ENCODE measurements around the gene MYH6. TPM values are rescaled to one million over a fixed set of nuclear protein-coding genes. Genes with fewer than 3 reads are reported as not detected.

MYH6 gene
- total RNA-seq, 1 donor from 2014 or later, result not detected

GRCh38 chr14:23438101-23438971 is 30.3 kb upstream of the MYH6 start:
- TF ChIP-seq POLR2AphosphoS5 (IDR thresholded peaks at IDR 0.05; ENCODE audit: insufficient read depth in 1 of 2, low read depth in 1 of 2), result no peak
- TF ChIP-seq CTCF (IDR thresholded peaks at IDR 0.05), result no peak
- H3K4me1 ChIP-seq, result no peaks in the 10 kb centered on the region
- no peaks in the 10 kb centered on the region for H3K27me3 ChIP-seq
- DNase-seq (ENCODE audit: extremely low spot score in 2 of 2), result peak in 1 of 2 donors; percentile 52
- no peak overlapping the region for H3K27ac ChIP-seq
- no peaks in the 10 kb centered on the region for H3K36me3 ChIP-seq
- no peak overlapping the region for H3K4me3 ChIP-seq
- intact Hi-C loops (cut with DNase I), result no loop called here
- no peaks in the 10 kb centered on the region for H3K9me3 ChIP-seq

- Histone ChIP-seq H3K9me3 (no peaks in the 10 kb centered on the region), H3K27me3 (no peaks in the 10 kb centered on the region), H3K27ac (no peak overlapping the region), H3K4me1 (no peaks in the 10 kb centered on the region), H3K4me3 (no peak overlapping the region), H3K36me3 (no peaks in the 10 kb centered on the region)
- peak in 1 of 2 donors; percentile 43 for DNase-seq (ENCODE audit: extremely low spot score in 2 of 2)
- intact Hi-C loops (cut with DNase I), result no loop called here
- TF ChIP-seq POLR2A (IDR thresholded peaks at IDR 0.05) (no peak), POLR2AphosphoS5 (IDR thresholded peaks at IDR 0.05; ENCODE audit: insufficient read depth in 1 of 2, low read depth in 1 of 2) (no peak), CTCF (IDR thresholded peaks at IDR 0.05) (no peak)
Observed at GRCh38 chr14:23437133-23438100, 29.3 kb upstream of the MYH6 start.

- Histone ChIP-seq H3K4me1 (no peaks in the 10 kb centered on the region), H3K9me3 (no peaks in the 10 kb centered on the region), H3K36me3 (no peaks in the 10 kb centered on the region), H3K4me3 (no peak overlapping the region), H3K27ac (no peak overlapping the region), H3K27me3 (no peaks in the 10 kb centered on the region)
- no peak for TF ChIP-seq POLR2AphosphoS5 (IDR thresholded peaks at IDR 0.05; ENCODE audit: insufficient read depth in 1 of 2, low read depth in 1 of 2)
- TF ChIP-seq POLR2A (IDR thresholded peaks at IDR 0.05), result no peak
- TF ChIP-seq CTCF (IDR thresholded peaks at IDR 0.05), result no peak
- peak in 1 of 2 donors; percentile 70 for DNase-seq (ENCODE audit: extremely low spot score in 2 of 2)
- intact Hi-C loops (cut with DNase I), result no loop called here
Observed at GRCh38 chr14:23436327-23437132, 28.5 kb upstream of the MYH6 start.

GRCh38 chr14:23435543-23436326 is 27.7 kb upstream of the MYH6 start, which contains the start of gene MYH7:
TSS of gene MYH7 (minus strand) at chr14:23435660. CDS start at chr14:23433732, 1,928 bp downstream.
- no peaks in the 10 kb centered on the region for H3K27me3 ChIP-seq
- H3K4me1 ChIP-seq, result no peaks in the 10 kb centered on the region
- intact Hi-C loops (cut with DNase I), result no loop called here
- H3K9me3 ChIP-seq, result no peaks in the 10 kb centered on the region
- DNase-seq (ENCODE audit: extremely low spot score in 2 of 2), result peak in 1 of 2 donors; percentile 82
- H3K27ac ChIP-seq, result no peak within 1 kb of the TSS
- TF ChIP-seq CTCF (IDR thresholded peaks at IDR 0.05) (no peak), POLR2A (IDR thresholded peaks at IDR 0.05) (no peak), POLR2AphosphoS5 (IDR thresholded peaks at IDR 0.05; ENCODE audit: insufficient read depth in 1 of 2, low read depth in 1 of 2) (no peak)
- H3K36me3 ChIP-seq, result no peaks in the 10 kb centered on the region
- no peak within 1 kb of the TSS for H3K4me3 ChIP-seq
